Mucosa of stomach (tissue), 1 donor: ENCODE results near the gene TTLL13.
A peak's percentile ranks its signal among the peaks of the same experiment; 100 is the strongest.

ENCODE experiments used
- H3K27me3 ChIP-seq: one replicate; pipeline ENCODE4 v1.7.0; 2013; ENCODE audit warnings: mild to moderate bottlenecking, low read length; ENCODE audit not compliant: control insufficient read depth, insufficient read depth
- H3K36me3 ChIP-seq: one replicate; pipeline ENCODE4 v1.7.0; 2013; ENCODE audit warnings: low read length; ENCODE audit not compliant: control insufficient read depth, insufficient read depth
- H3K4me1 ChIP-seq: one replicate; pipeline ENCODE4 v1.7.0; 2013; ENCODE audit warnings: mild to moderate bottlenecking, low read length; ENCODE audit not compliant: control insufficient read depth, insufficient read depth
- H3K4me3 ChIP-seq: one replicate; pipeline ENCODE4 v1.7.0; 2013; ENCODE audit warnings: low read length
- H3K9ac ChIP-seq: one replicate; pipeline ENCODE4 v1.7.0; 2013; ENCODE audit warnings: mild to moderate bottlenecking, low read length, moderate library complexity
- H3K9me3 ChIP-seq: one replicate; pipeline ENCODE4 v1.7.0; 2013; ENCODE audit warnings: mild to moderate bottlenecking, low read length, moderate library complexity; ENCODE audit not compliant: control insufficient read depth
- donor health status: Pancreatic carcinoma.

The TTLL13 gene

DNA sequence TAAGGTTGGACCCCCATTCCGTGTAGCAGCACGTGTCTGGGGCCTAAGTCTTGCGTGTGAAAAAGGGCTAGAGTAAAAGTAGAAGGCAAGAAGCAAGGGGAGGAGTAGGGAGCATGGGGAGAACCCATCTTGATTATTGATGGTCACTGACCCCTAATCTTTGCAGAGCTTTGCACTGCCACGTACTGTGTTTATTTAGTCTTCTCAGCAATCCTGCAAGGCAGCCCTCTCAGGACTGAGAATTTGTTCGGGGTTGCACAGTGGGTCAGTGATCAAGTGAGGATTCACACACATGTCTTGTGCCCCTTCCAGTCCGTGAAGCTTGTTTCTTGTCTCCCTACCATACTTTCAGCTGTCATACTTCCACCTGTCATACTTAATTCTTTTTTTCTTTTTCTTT, 41.0 kb upstream of the TTLL13 start:
- Histone ChIP-seq H3K27me3 (no peaks in the 10 kb centered on the region), H3K4me3 (no peak overlapping the region), H3K9me3 (no peaks in the 10 kb centered on the region), H3K4me1 (peaks cover 46% of the 10 kb centered on the region), H3K9ac (no peak overlapping the region), H3K36me3 (no peaks in the 10 kb centered on the region)

GRCh38 chr15:90209591-90209990, 39.8 kb upstream of the TTLL13 start:
- peaks cover 50% of the 10 kb centered on the region for H3K4me1 ChIP-seq
- H3K9ac ChIP-seq: peak overlapping the region; percentile 86
- H3K27me3 ChIP-seq: no peaks in the 10 kb centered on the region
- no peaks in the 10 kb centered on the region for H3K9me3 ChIP-seq
- no peaks in the 10 kb centered on the region for H3K36me3 ChIP-seq
- H3K4me3 ChIP-seq: no peak overlapping the region

GRCh38 chr15:90210593-90210992, 38.8 kb upstream of the TTLL13 start:
- Histone ChIP-seq H3K9ac (peak overlapping the region; percentile 86), H3K36me3 (no peaks in the 10 kb centered on the region), H3K4me3 (no peak overlapping the region), H3K9me3 (no peaks in the 10 kb centered on the region), H3K27me3 (no peaks in the 10 kb centered on the region), H3K4me1 (peaks cover 53% of the 10 kb centered on the region)

DNA sequence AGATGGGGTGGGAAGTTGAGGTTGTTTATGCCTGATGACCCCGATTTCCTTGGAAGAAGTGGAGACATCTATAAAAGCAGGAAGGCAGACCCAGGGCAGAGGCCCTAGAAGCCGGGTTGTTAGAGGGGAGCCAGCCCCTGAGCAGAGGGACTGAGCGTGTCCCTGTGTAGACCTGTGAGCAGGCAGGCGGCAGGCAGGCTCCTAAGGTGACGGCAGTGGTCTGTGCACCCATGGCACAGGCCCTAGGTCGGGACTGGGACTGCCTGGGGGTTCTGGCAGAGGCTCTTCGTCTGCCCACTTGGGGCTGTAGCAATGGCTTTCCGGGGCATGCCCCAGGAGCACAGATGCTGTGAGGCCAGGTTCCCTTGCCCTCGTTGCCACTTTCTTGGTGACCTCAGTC, 38.3 kb upstream of the TTLL13 start:
- Histone ChIP-seq H3K9ac (peak overlapping the region; percentile 86), H3K36me3 (no peaks in the 10 kb centered on the region), H3K4me3 (peak overlapping the region; percentile 17), H3K9me3 (no peaks in the 10 kb centered on the region), H3K4me1 (peaks cover 53% of the 10 kb centered on the region), H3K27me3 (no peaks in the 10 kb centered on the region)

GRCh38 chr15:90211440-90212143, 37.8 kb upstream of the TTLL13 start:
- Histone ChIP-seq H3K4me1 (peaks cover 53% of the 10 kb centered on the region), H3K4me3 (peak overlapping the region; percentile 18), H3K9me3 (no peaks in the 10 kb centered on the region), H3K36me3 (no peaks in the 10 kb centered on the region), H3K9ac (peak overlapping the region; percentile 86), H3K27me3 (no peaks in the 10 kb centered on the region)

GRCh38 chr15:90212221-90213098, 36.9 kb upstream of the TTLL13 start:
- H3K4me1 ChIP-seq: peaks cover 53% of the 10 kb centered on the region

DNA sequence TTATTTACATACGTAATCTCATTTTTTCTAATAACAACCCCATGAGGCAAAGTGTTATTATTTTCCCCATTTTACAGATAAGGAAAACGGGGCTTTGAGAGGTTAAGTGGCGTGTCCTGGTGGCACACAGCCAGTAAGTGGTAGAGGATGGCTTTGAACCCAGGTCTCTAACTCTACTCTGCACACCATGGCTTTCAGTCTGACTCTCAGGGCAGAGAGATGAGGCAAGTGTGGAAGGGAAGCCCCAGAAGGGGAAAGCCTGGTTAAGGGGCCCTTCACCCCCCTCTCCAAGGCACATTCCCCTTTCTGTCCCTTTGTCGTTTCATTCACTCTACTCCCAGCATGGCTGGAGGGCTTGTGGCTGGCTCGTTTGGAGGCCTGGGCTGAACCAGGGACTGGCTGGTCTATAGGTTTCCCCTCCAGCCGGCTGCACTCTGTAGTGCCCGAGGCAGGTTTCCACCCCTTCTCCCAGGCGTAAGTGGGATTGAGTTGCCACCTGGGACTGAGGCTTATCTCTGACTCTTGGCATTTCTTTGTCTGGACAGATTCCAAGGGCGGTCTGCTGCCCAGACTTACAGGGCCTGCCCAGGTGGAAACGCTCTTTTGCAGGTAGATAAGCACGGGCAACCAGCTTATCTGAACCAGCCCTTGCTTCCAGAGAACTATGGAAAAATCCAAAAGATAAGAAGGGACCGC, 36.1 kb upstream of the TTLL13 start:
- Histone ChIP-seq H3K4me3 (no peak overlapping the region), H3K9me3 (no peaks in the 10 kb centered on the region), H3K4me1 (peaks cover 53% of the 10 kb centered on the region), H3K9ac (peak overlapping the region; percentile 86), H3K27me3 (no peaks in the 10 kb centered on the region), H3K36me3 (no peaks in the 10 kb centered on the region)

More at GRCh38 chr15:90212221-90213098, 36.9 kb upstream of the TTLL13 start:
- no peaks in the 10 kb centered on the region for H3K27me3 ChIP-seq
- H3K9ac ChIP-seq: peak overlapping the region; percentile 86
- H3K4me3 ChIP-seq: peak overlapping the region; percentile 18
- H3K9me3 ChIP-seq: no peaks in the 10 kb centered on the region
- no peaks in the 10 kb centered on the region for H3K36me3 ChIP-seq

GRCh38 chr15:90213818-90214204, 35.5 kb upstream of the TTLL13 start:
- no peaks in the 10 kb centered on the region for H3K27me3 ChIP-seq
- no peaks in the 10 kb centered on the region for H3K36me3 ChIP-seq
- peaks cover 53% of the 10 kb centered on the region for H3K4me1 ChIP-seq
- no peak overlapping the region for H3K4me3 ChIP-seq
- peak overlapping the region; percentile 86 for H3K9ac ChIP-seq
- no peaks in the 10 kb centered on the region for H3K9me3 ChIP-seq

DNA sequence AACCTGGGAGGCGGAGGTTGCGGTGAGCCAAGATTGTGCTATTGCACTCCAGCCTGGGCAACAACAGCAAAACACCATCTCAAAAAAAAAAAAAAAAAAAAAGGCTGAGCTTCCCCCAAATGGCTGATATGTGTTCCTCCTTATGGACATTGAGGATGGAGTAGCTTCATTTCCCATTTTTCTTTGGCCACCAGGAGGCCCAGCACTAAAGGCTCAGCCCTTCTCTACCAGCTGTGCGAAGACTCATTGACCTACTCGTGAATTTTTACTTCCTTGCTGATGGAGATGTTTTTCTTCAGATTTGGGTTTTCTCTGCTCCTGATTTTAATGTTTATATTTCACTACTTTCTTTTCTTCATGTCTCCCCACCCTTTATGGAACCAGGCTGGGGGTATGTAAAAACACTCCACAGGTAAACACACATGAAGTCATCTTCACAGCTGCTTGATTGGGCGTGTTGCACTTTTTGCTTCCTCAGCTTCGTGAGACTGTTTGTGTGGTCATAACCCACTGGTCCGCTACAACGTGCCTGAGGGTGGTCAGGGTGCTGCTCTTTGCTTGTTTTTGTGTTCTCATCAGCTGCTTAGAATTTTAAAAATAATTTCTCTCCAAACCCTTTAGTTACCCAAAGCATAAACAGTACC, 34.7 kb upstream of the TTLL13 start:
- Histone ChIP-seq H3K36me3 (no peaks in the 10 kb centered on the region), H3K9ac (no peak overlapping the region), H3K27me3 (no peaks in the 10 kb centered on the region), H3K4me3 (no peak overlapping the region), H3K4me1 (peaks cover 54% of the 10 kb centered on the region), H3K9me3 (no peaks in the 10 kb centered on the region)

- Histone ChIP-seq H3K9ac (no peak overlapping the region), H3K4me3 (no peak overlapping the region), H3K4me1 (peaks cover 31% of the 10 kb centered on the region), H3K36me3 (no peaks in the 10 kb centered on the region), H3K9me3 (no peaks in the 10 kb centered on the region), H3K27me3 (no peaks in the 10 kb centered on the region)
These were observed 31.5 kb upstream of the TTLL13 start for GRCh38 chr15:90217671-90218394.

GRCh38 chr15:90219421-90220141, 29.8 kb upstream of the TTLL13 start:
- Histone ChIP-seq H3K4me1 (peaks cover 17% of the 10 kb centered on the region), H3K36me3 (peaks cover 5% of the 10 kb centered on the region), H3K27me3 (no peaks in the 10 kb centered on the region), H3K4me3 (no peak overlapping the region), H3K9me3 (no peaks in the 10 kb centered on the region), H3K9ac (no peak overlapping the region)
